K562 (cell line): ENCODE measurements around the gene RELA. TPM values are rescaled to one million over a fixed set of nuclear protein-coding genes. Genes with fewer than 3 reads are reported as not detected.

Experiments
- EP300 ChIP-seq: IDR thresholded peaks from 2 replicates; pipeline ENCODE4 v1.6.1; 2012; ENCODE audit warnings: low read length, improper control_type of control experiment
- LEF1 ChIP-seq: fragments of 450-650 bp; IDR thresholded peaks from 2 replicates; pipeline ENCODE4 v1.6.1; 2016; ENCODE audit warnings: mild to moderate bottlenecking
- MEF2D ChIP-seq: conservative IDR thresholded peaks from 2 replicates; pipeline ENCODE4 v1.6.1; 2016; ENCODE audit warnings: low read depth, missing genetic modification characterization, missing compliant biosample characterization
- REST ChIP-seq, 2 experiments: fragments of 450-650 bp; formaldehyde crosslinking in 1 of 2; IDR thresholded peaks; 2 replicates each; pipeline versions ENCODE4 v1.4.0 to v1.6.1; 2014 to 2020; ENCODE audit warnings: mild to moderate bottlenecking in 2 of 2, borderline replicate concordance in 1 of 2, low read depth in 1 of 2
- ZBTB12 ChIP-seq: fragments of 250-450 bp; sonication (Bioruptor Pico); IDR thresholded peaks from 2 replicates; pipeline ENCODE4 v1.4.0; 2020
- ZFPM2 ChIP-seq: fragments of 250-450 bp; sonication (Bioruptor Pico); IDR thresholded peaks from 2 replicates; pipeline ENCODE4 v1.5.1; 2022; ENCODE audit warnings: mild to moderate bottlenecking
- ZNF175 ChIP-seq: fragments of 200-800 bp; sonication (Bioruptor generic); IDR thresholded peaks from 2 replicates; pipeline ENCODE4 v1.6.1; 2016; ENCODE audit warnings: low read depth, mild to moderate bottlenecking, missing genetic modification characterization, missing compliant biosample characterization
- polyA plus RNA-seq, 8 experiments: library from polyadenylated mRNA; depleted of rRNA in 4 of 8; stranded (reverse) in 5 of 8; unstranded in 3 of 8; fragments of >200 nt; fragmentation: Nextera tagmentation in 2 of 8; fragmentation: Illumina TruSeq in 1 of 8; extraction: Ambion mirVana in 2 of 8; extraction: Trizol in 1 of 8; gene quantifications; 2 replicates each; pipeline versions ENCODE4 v1.2.1 to v1.2.3, GENCODE V29; 2011 to 2014; ENCODE audit warnings: inconsistent platforms in 1 of 8, missing spikeins in 1 of 8
- total RNA-seq, 7 experiments: library from RNA; depleted of rRNA in 6 of 7; stranded (reverse); fragments of >200 nt in 6 of 7; fragmentation: Illumina TruSeq in 2 of 7; extraction: Trizol in 2 of 7; gene quantifications; 2 replicates each; pipeline versions ENCODE4 v1.2.1 to v1.2.3, GENCODE V29; 2011 to 2021; ENCODE audit warnings: low replicate concordance in 1 of 7

RELA gene
- total and polyA plus RNA-seq, 9 of the 15 experiments (the other 6 are each of a cell fraction or from before 2014, with no cell fraction given) = 6.0 to 67.4 (median 20.6) TPM

GRCh38 chr11:65651589-65652510 lies 10.9 kb downstream of the RELA start (continued):
- TF ChIP-seq EP300 (no peak), ZFPM2 (no peak), LEF1 (no peak), ZBTB12 (CRISPR knock-in tag) (no peak), REST (IDR thresholded peaks at IDR 0.05; ENCODE audit: borderline replicate concordance) (no peak), REST (CRISPR knock-in tag; IDR thresholded peaks at IDR 0.05; ENCODE audit: low read depth) (no peak), MEF2D (tag) (no peak), ZNF175 (CRISPR knock-in tag) (no peak)
